Naive thymus-derived CD4-positive, alpha-beta T cell (primary cell): ENCODE results near the gene CLIC5. TPM values are rescaled to one million over a fixed set of nuclear protein-coding genes. Genes with fewer than 3 reads are reported as not detected.
A peak's percentile ranks its signal among the peaks of the same experiment; 100 is the strongest.

ENCODE experiments used
- ATAC-seq: fragments of 150-1000 bp; cut with Tn5 transposase; 2 replicates; pipeline ENCODE4 v1.10.0; 2021; ENCODE audit warnings: mild to moderate bottlenecking, moderate library complexity
- CTCF ChIA-PET: fragments of 350-600 bp; sonication (Branson Sonifier 250); formaldehyde crosslinking; loops from one replicate; lab custom pipeline; 2021; ENCODE audit warnings: antibody characterized with exemption; lab: Charles Lee
- POLR2A ChIA-PET: fragments of 350-600 bp; sonication (Branson Sonifier 250); formaldehyde crosslinking; loops from one replicate; lab custom pipeline; 2021; ENCODE audit warnings: antibody characterized with exemption, inconsistent platforms; lab: Charles Lee
- DNase-seq, 9 donors: peaks; one replicate each; pipeline versions ENCODE4 v3.0.0 to v3.0.0-alpha.2; 2020 to 2022; ENCODE audit warnings: mixed read lengths in 1 of 9
- H3K27ac ChIP-seq: one replicate; pipeline ENCODE4 v1.7.0; 2013; ENCODE audit warnings: mild to moderate bottlenecking, low read depth, low read length, moderate library complexity
- H3K27me3 ChIP-seq, 2 donors: one replicate each; pipeline ENCODE4 v1.7.0; 2013; ENCODE audit warnings: low read length in 2 of 2, mild to moderate bottlenecking in 2 of 2, moderate library complexity in 2 of 2; ENCODE audit not compliant: control insufficient read depth in 2 of 2, insufficient read depth in 2 of 2
- H3K36me3 ChIP-seq, 3 experiments: 1 replicate in 2 of 3; 2 replicates in 1 of 3; pipeline ENCODE4 v1.7.0; 2013; ENCODE audit warnings: low read length in 3 of 3, mild to moderate bottlenecking in 3 of 3, moderate library complexity in 1 of 3; ENCODE audit not compliant: insufficient read depth in 3 of 3, control insufficient read depth in 2 of 3
- H3K4me1 ChIP-seq, 2 donors: one replicate each; pipeline ENCODE4 v1.7.0; 2013; ENCODE audit warnings: low read length in 2 of 2, mild to moderate bottlenecking in 2 of 2, moderate library complexity in 1 of 2; ENCODE audit not compliant: control insufficient read depth in 2 of 2, insufficient read depth in 2 of 2
- H3K4me3 ChIP-seq: 2 replicates; pipeline ENCODE4 v1.7.0; 2013; ENCODE audit warnings: mild to moderate bottlenecking, low read length
- H3K9me3 ChIP-seq, 3 experiments: 1 replicate in 2 of 3; 2 replicates in 1 of 3; pipeline ENCODE4 v1.7.0; 2013; ENCODE audit warnings: low read length in 3 of 3; ENCODE audit not compliant: control insufficient read depth in 2 of 3
- H3K27ac Mint-ChIP-seq, 9 donors: one replicate each; pipeline ENCODE4 v1.8.0; 2020 to 2022; ENCODE audit warnings: mixed read lengths in 9 of 9, mild to moderate bottlenecking in 8 of 9, moderate library complexity in 5 of 9, inconsistent platforms in 2 of 9
- H3K27me3 Mint-ChIP-seq, 5 donors: one replicate each; pipeline ENCODE4 v1.8.0; 2021 to 2022; ENCODE audit warnings: mixed read lengths in 5 of 5, mild to moderate bottlenecking in 1 of 5
- H3K36me3 Mint-ChIP-seq, 5 donors: one replicate each; pipeline ENCODE4 v1.8.0; 2020 to 2022; ENCODE audit warnings: mixed read lengths in 5 of 5, mild to moderate bottlenecking in 3 of 5, inconsistent platforms in 1 of 5
- H3K4me1 Mint-ChIP-seq, 7 donors: one replicate each; pipeline ENCODE4 v1.8.0; 2020 to 2022; ENCODE audit warnings: mixed read lengths in 7 of 7, mild to moderate bottlenecking in 3 of 7, inconsistent platforms in 1 of 7
- H3K4me3 Mint-ChIP-seq, 10 donors: one replicate each; pipeline ENCODE4 v1.8.0; 2020 to 2022; ENCODE audit warnings: mild to moderate bottlenecking in 10 of 10, mixed read lengths in 10 of 10, moderate library complexity in 6 of 10, inconsistent platforms in 2 of 10
- H3K9me3 Mint-ChIP-seq, 11 donors: one replicate each; pipeline ENCODE4 v1.8.0; 2020 to 2022; ENCODE audit warnings: mixed read lengths in 11 of 11, mild to moderate bottlenecking in 4 of 11, inconsistent platforms in 1 of 11, moderate library complexity in 1 of 11
- intact Hi-C, 2 donors: fragments of 100-400 bp; cut with micrococcal nuclease; formaldehyde crosslinking; loops; one replicate each; pipeline ENCODE4 v1.15.1; 2023
- polyA plus RNA-seq, 2 donors: library from polyadenylated mRNA; unstranded; fragments of 300-500 nt; fragmentation: Illumina TruSeq; gene quantifications; one replicate each; pipeline ENCODE4 v1.2.3, GENCODE V29; 2021
- total RNA-seq, 6 experiments: library from RNA in 5 of 6; stranded (reverse) in 5 of 6; gene quantifications; 1 replicate in 5 of 6; 2 replicates in 1 of 6; pipeline ENCODE4 v1.2.3 and lab custom pipeline; 2021 to 2026

CLIC5 gene
- total and polyA plus RNA-seq, 7 experiments from 2014 or later, result 0.41 to 4.1 (median 2.6) TPM

DNA sequence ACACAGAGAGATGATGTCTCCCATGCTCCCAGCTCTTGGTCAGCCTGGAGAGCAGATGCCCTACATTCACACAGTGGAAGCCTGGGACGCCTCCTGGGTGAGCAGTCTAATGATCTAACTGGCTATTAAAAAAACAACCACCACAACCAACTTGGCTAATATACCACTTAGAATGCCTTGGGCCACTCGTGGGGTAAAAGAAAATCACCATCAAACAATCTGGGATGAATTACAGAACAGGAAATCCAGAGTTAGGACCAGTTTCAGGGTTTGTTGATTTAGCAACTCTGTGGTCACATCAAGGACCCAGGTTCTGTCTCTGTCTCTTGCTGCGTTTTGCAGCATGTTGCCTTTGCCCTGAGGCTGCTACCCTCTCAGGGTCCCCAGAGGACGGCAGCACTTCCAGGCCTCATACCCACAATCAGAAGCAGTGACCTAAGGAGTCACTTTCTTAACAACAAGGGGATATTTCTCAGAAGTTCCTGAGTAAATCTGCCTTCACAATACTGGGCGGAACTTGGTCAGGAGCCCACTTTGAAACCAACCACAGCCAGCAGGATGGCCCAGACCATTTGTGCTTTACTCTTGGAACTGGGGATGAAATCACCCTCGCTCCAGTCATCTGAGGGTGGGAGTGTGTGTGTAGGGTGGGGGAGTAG lies 118.7 kb downstream of the CLIC5 start:
- intact Hi-C loops, result no loop called here
- Mint-ChIP-seq H3K9me3 (peaks cover 0 to 4% (median 0%) of the 10 kb centered on the region in 11 donors), H3K36me3 (peaks cover 0 to 5% (median 0%) of the 10 kb centered on the region in 5 donors), H3K27me3 (peaks cover 0 to 2% (median 0%) of the 10 kb centered on the region in 5 donors), H3K4me3 (no peak overlapping the region), H3K27ac (no peak overlapping the region), H3K4me1 (peaks cover 0 to 12% (median 0%) of the 10 kb centered on the region in 7 donors)
- Histone ChIP-seq H3K27me3 (no peaks in the 10 kb centered on the region), H3K9me3 (no peaks in the 10 kb centered on the region), H3K4me3 (no peak overlapping the region), H3K36me3 (no peaks in the 10 kb centered on the region), H3K4me1 (peaks cover 0 to 3% of the 10 kb centered on the region in 2 donors), H3K27ac (no peak overlapping the region)
- ChIA-PET POLR2A (no interaction called here), CTCF (no interaction called here)
- DNase-seq, result no peak
- ATAC-seq, result no peak

GRCh38 chr6:45895569-45895968 lies 120.1 kb downstream of the CLIC5 start:
- H3K4me1 ChIP-seq, result peaks cover 0 to 3% of the 10 kb centered on the region in 2 donors
- Mint-ChIP-seq H3K27ac (no peak overlapping the region), H3K4me3 (no peak overlapping the region), H3K27me3 (peaks cover 0 to 2% (median 0%) of the 10 kb centered on the region in 5 donors), H3K9me3 (peaks cover 0 to 4% (median 0%) of the 10 kb centered on the region in 11 donors), H3K4me1 (peaks cover 0 to 12% (median 0%) of the 10 kb centered on the region in 7 donors), H3K36me3 (peaks cover 0 to 7% (median 0%) of the 10 kb centered on the region in 5 donors)
- intact Hi-C loops, result no loop called here
- no peak overlapping the region for H3K27ac ChIP-seq
- DNase-seq (no peak), ATAC-seq (peak; percentile 84)
- ChIA-PET CTCF (no interaction called here), POLR2A (no interaction called here)
- H3K27me3 ChIP-seq, result no peaks in the 10 kb centered on the region
- H3K36me3 ChIP-seq, result no peaks in the 10 kb centered on the region
- no peak overlapping the region for H3K4me3 ChIP-seq
- no peaks in the 10 kb centered on the region for H3K9me3 ChIP-seq

DNA sequence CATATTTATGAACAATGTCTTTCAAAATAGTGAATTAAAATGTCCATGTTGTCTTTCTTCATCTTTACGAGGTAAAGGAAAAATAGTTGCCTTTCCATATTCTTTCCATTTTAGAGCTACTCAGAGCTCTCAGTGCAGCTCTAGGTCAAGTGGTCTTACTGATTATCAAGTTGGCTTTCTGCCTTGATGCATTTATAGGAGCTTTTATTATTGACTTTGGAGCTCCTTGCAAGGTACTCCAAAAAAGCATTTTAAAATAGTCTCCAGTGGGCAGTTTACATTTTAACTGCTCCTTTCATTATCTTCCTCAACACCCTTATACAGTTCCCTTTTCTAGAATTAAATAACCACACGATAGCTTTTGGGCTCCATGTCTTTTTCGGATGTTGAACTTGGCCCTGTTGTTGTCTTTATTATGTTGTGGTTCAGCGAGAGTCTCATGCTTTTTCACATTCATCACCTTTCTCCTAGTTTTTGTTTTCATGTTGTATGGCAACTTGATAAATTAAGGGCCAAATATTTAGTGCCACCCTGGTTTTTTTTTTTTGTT lies 122.9 kb downstream of the CLIC5 start:
- peaks cover 0 to 7% (median 0%) of the 10 kb centered on the region in 5 donors for H3K36me3 Mint-ChIP-seq
- H3K36me3 ChIP-seq, result no peaks in the 10 kb centered on the region
- H3K4me1 ChIP-seq, result peaks cover 0 to 3% of the 10 kb centered on the region in 2 donors
- H3K27me3 ChIP-seq, result no peaks in the 10 kb centered on the region
- no peak overlapping the region for H3K4me3 Mint-ChIP-seq
- ChIA-PET CTCF (no interaction called here), POLR2A (no interaction called here)
- peaks cover 2 to 16% (median 4%) of the 10 kb centered on the region in 5 donors for H3K27me3 Mint-ChIP-seq
- no peaks in the 10 kb centered on the region for H3K9me3 ChIP-seq
- H3K9me3 Mint-ChIP-seq, result peaks cover 0 to 4% (median 0%) of the 10 kb centered on the region in 11 donors
- H3K27ac Mint-ChIP-seq, result no peak overlapping the region
- H3K4me1 Mint-ChIP-seq, result peaks cover 0 to 17% (median 0%) of the 10 kb centered on the region in 7 donors
- no peak overlapping the region for H3K4me3 ChIP-seq
- intact Hi-C loops, result no loop called here
- DNase-seq (no peak), ATAC-seq (no peak)
- no peak overlapping the region for H3K27ac ChIP-seq

DNA sequence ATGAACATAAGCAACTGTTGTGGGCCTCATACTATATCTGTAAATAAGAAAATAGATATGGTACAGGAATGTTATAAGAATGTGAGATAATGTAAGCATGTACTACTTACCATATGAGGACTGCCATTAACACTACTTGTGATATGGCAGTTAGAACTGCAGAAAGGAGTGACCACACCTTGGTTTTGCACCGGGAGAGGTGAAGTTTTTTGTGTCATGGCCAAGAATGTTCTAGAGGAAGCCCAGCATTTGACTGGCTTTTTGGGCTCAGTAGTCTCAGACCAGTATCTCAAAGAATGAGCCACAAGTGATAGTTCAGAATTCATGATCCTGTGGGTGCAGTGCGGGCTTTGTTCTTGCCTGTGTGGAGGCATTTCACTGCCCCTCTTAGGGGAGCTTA lies 123.5 kb downstream of the CLIC5 start:
- no peak overlapping the region for H3K4me3 ChIP-seq
- no peaks in the 10 kb centered on the region for H3K9me3 ChIP-seq
- H3K4me1 Mint-ChIP-seq, result peaks cover 0 to 14% (median 0%) of the 10 kb centered on the region in 7 donors
- no peak for DNase-seq
- peaks cover 0 to 4% (median 0%) of the 10 kb centered on the region in 11 donors for H3K9me3 Mint-ChIP-seq
- ATAC-seq, result no peak
- intact Hi-C loops, result no loop called here
- no peaks in the 10 kb centered on the region for H3K36me3 ChIP-seq
- ChIA-PET CTCF (no interaction called here), POLR2A (no interaction called here)
- H3K36me3 Mint-ChIP-seq, result peaks cover 0 to 7% (median 0%) of the 10 kb centered on the region in 5 donors
- H3K27ac Mint-ChIP-seq, result no peak overlapping the region
- H3K27me3 Mint-ChIP-seq, result peaks cover 4 to 18% (median 7%) of the 10 kb centered on the region in 5 donors
- peaks cover 0 to 3% of the 10 kb centered on the region in 2 donors for H3K4me1 ChIP-seq
- no peak overlapping the region for H3K27ac ChIP-seq
- H3K4me3 Mint-ChIP-seq, result no peak overlapping the region
- H3K27me3 ChIP-seq, result no peaks in the 10 kb centered on the region

GRCh38 chr6:45886776-45887175 lies 128.9 kb downstream of the CLIC5 start:
- H3K27ac Mint-ChIP-seq, result no peak overlapping the region
- Histone ChIP-seq H3K27ac (no peak overlapping the region), H3K4me1 (no peaks in the 10 kb centered on the region), H3K9me3 (no peaks in the 10 kb centered on the region), H3K36me3 (no peaks in the 10 kb centered on the region), H3K27me3 (no peaks in the 10 kb centered on the region), H3K4me3 (no peak overlapping the region)
- CTCF ChIA-PET, result no interaction called here
- peaks cover 6 to 30% (median 22%) of the 10 kb centered on the region in 5 donors for H3K27me3 Mint-ChIP-seq
- H3K36me3 Mint-ChIP-seq, result peaks cover 0 to 3% (median 0%) of the 10 kb centered on the region in 5 donors
- ATAC-seq (no peak), DNase-seq (no peak)
- no peak overlapping the region for H3K4me3 Mint-ChIP-seq
- POLR2A ChIA-PET, result no interaction called here
- intact Hi-C loops, result no loop called here
- H3K4me1 Mint-ChIP-seq, result peaks cover 0 to 5% (median 0%) of the 10 kb centered on the region in 7 donors
- peaks cover 0 to 6% (median 0%) of the 10 kb centered on the region in 11 donors for H3K9me3 Mint-ChIP-seq

DNA sequence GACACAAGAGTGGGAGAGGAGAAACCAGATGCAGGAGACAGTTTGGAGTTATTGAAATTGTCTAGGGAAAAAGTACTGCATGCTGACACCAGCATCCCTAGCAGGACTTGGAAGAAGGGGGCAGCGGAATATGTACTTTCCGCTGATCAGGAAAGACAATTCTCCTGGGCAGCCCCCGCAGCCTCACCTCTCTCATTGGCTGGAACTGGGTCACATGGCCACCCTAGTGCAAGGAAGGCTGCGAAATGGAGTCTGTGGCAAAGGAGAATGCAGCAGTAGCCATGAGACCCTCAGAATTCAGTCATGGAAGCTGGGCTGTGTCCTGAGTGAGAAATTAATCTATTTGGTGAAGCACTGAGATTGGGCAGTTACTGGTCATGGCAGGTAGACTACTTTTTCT lies 131.3 kb downstream of the CLIC5 start:
- DNase-seq (no peak), ATAC-seq (no peak)
- no peaks in the 10 kb centered on the region for H3K27me3 ChIP-seq
- POLR2A ChIA-PET, result no interaction called here
- H3K27ac Mint-ChIP-seq, result no peak overlapping the region
- H3K4me1 Mint-ChIP-seq, result peaks cover 0 to under 1% (median 0%) of the 10 kb centered on the region in 7 donors
- no peak overlapping the region for H3K4me3 Mint-ChIP-seq
- H3K36me3 ChIP-seq, result no peaks in the 10 kb centered on the region
- peaks cover 6 to 31% (median 29%) of the 10 kb centered on the region in 5 donors for H3K27me3 Mint-ChIP-seq
- no peaks in the 10 kb centered on the region for H3K9me3 ChIP-seq
- no peaks in the 10 kb centered on the region for H3K36me3 Mint-ChIP-seq
- CTCF ChIA-PET, result no interaction called here
- intact Hi-C loops, result no loop called here
- no peak overlapping the region for H3K4me3 ChIP-seq
- H3K27ac ChIP-seq, result no peak overlapping the region
- H3K4me1 ChIP-seq, result no peaks in the 10 kb centered on the region
- H3K9me3 Mint-ChIP-seq, result peaks cover 0 to 6% (median 0%) of the 10 kb centered on the region in 11 donors
